Stimulated activated CD4-positive, alpha-beta T cell treated with anti-CD3 and anti-CD28 coated beads, Interleukin-1b, Interleukin-23, amount 100 ng/mL, for 4 hours (primary cell): ENCODE results near the gene SARDH.

Experiments
- DNase-seq, 2 donors: peaks; one replicate each; pipeline ENCODE4 v3.0.0-alpha.2; 2020; ENCODE audit warnings: low read depth in 2 of 2

The SARDH gene

GRCh38 chr9:133647148-133647547, 91.0 kb downstream of the SARDH start:
- DNase-seq: no peak

DNA sequence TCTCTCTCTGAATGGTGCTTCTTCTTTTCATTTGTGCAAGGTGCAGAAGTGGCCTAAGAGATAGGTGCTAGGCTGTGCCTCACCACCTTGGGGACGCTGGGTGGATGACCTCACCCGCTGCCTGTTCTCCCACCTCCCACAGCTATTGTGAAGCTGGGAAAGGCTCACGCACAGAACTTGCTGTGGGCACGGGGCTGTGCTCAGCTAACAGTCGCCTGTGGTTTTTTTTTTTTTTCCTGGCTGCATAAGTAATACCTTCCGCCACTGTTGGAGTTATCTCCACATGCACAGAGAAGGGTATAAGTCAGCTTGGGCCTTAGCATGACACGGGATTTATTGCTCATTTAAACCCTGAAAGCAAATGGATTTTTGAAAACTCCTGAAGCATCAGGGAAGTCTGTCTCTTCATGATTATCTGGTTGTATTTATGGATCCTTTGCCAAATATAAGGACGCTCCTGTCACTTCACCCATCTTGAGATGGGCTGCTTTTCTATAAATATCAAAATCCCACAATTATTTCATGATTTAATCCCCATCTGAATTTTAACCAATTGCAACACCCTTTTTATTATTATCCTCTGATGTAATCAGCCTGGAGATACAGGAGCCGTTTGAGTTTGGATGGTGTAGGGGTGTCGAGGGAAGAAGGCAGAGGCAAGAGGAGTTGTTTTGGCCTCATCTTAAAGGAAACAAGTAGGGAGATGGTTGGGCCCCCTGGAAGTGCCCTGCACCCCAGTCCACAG, 93.0 kb downstream of the SARDH start:
- no peak for DNase-seq

GRCh38 chr9:133643978-133644760, 94.0 kb downstream of the SARDH start:
- no peak for DNase-seq

GRCh38 chr9:133643362-133643755, 94.8 kb downstream of the SARDH start:
- no peak for DNase-seq

GRCh38 chr9:133642708-133643361, 95.3 kb downstream of the SARDH start:
- DNase-seq: no peak

- no peak for DNase-seq
These were observed 96.1 kb downstream of the SARDH start for GRCh38 chr9:133641861-133642595.

GRCh38 chr9:133641396-133641655, 96.8 kb downstream of the SARDH start:
- no peak for DNase-seq

DNA sequence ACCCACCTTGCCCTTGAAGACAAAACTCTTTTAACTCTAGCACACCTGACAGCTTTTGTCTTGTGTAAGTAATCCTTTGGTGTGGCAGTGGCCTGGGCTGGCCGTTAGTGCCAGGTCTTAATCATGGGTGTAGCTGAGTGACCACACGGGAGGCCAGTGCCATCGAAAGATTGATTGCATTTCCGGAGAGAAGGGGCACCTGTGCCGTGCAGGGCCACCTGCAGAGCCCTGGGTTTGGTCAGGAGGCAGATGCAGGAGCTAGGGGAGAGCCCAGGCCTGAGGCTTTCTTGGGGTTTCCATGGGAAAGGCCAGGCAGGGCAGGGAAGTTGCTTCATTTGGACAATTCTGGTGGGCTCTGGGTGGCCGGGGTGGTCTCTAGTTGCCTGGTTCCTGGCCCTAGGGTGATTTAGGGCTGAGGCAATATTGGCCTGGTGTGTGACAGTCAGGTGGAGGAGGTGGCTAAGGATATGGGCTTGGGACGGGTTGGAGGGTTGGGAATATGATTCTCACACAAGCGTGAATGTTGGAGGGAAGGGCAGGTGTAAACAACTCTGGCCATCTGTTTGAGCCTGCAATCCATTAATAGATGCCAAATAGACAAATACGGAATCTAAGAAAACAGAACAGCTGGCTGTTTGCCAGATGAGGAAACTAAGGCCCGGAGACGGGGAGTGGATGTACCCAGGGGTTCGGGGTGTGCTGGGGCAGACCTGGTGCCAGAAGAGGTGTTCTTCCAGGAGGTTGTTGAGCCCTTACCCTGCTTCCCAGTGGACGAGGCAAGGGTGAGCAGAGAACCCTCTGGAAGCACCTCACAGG, 97.4 kb downstream of the SARDH start:
- no peak for DNase-seq

DNA sequence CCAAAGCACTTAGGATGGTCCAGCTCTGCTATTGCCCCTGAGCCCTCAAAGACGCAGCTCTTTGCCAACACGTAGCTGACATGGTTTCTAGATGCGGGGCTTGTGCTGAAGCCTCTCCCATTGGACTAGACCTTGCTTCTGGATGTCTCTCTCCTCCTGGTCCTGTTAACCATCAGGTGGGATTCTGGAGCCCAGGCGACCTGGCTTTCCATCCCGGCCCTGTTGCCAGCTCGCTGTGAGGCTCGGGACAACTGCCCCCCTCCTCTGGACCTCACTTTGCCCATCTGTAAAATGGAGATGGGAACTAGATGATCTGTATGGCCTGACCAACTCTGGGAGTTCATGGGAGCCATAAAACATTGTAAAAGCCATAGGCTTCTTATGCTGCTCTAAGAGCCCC, 98.0 kb downstream of the SARDH start:
- no peak for DNase-seq

GRCh38 chr9:133639613-133640012, 98.5 kb downstream of the SARDH start:
- no peak for DNase-seq

DNA sequence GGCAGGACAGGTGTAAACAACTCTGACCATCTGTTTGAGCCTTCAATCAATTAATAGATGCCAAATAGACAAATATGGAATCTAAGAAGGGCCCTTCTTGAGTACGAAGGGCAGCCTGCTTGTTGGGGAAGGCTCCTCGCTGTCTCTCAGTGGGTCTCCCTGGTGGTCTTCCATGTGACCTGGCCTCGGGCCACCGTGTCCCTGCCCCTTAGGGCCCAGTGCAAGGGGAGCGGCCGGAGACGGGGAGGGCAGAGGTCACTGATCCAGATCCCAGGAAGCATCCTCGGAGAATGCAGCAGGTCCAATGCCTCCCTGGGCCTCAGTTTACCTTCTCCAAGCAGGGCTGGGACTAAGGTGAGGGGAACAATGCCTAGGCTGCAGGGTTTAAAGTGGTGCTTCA, 99.4 kb downstream of the SARDH start:
- DNase-seq: no peak

GRCh38 chr9:133638076-133638475, 100.1 kb downstream of the SARDH start:
- no peak for DNase-seq

DNA sequence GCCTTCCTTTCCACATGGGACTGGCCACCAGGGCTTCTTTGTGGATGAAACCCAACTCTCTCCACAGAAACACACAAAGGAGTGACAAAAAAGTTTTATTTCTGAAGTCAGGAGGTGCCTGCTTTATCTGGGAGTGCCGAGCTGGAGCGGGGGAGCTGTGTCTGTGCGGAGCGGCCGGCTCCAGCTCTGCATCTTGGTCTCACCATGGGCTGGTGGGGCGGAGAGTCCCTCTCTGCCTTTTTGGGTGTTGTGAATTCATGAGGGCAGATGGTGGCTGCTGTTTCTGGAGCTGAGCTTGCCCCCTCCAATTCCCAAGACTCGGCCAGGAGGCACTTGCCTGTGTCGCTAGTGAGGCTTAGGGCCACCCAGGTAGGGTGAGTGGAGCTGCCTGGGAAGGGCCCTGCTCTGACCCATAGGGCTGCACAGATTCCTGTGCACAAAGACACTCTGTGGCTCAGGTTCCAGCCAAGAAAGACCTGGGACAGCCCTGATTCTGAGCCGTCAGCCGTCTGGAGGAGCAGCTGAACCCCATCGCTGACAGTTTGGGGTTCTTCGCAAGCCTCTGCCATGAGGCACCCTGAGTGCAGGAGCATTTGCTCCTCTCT, 100.6 kb downstream of the SARDH start:
- DNase-seq: no peak

- DNase-seq: no peak
These were observed 101.2 kb downstream of the SARDH start for GRCh38 chr9:133636902-133637301.

- no peak for DNase-seq
These were observed 102.3 kb downstream of the SARDH start, which contains the start of gene DBH for GRCh38 chr9:133635533-133636531. DBH (plus strand) TSS chr9:133636363; CDS start chr9:133636372, 9 bp downstream.

DNA sequence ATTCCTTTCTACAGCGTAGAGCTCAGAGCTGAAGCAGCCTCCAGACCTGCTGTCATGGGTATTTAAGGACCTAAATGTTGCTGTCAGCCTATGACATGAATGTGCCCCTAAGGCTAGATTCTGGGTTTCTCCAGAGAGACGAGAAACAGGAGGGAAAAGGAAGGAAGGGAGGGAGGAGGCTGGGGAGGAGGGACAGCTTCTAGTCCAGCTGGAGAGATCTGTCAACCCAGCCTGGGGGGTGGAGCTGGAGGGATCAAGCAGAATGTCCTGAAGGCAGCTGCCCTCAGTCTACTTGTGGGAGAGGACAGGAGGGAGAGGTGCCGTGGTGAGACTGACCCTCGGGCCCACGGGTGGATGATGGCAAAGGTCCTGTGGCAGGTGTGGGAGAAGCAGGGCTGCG, 103.1 kb downstream of the SARDH start:
- DNase-seq: no peak

DNA sequence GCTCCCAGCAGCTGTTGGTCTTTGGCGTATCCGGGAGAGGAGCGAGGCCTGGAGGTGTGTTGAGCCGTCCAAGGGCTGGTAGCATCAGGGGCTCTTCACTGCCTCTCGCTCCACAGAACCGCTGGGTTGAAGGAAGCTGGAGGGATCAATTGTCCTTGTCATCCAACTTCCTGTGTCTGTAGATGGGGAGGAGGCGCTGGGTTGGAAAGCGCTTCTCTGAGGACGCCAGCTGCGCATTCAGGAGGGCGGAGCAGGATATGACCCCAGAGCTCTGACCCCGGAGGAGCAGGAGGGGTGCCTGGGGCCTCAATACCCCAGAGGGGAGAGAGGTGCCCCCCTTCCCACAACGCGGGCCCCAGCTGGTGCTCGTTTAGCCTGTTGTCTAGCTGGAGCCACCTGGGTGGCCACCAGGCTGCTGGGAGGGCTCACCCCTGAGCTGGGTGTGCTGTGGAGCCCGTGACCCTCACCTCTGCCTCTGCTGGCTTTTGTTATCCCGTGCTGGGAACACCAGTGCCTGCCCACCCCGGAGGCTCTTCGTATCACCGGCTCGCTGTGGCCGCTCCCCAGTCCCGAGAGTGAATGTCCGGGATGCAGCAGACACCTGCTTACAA, 104.0 kb downstream of the SARDH start:
- DNase-seq: no peak

DNA sequence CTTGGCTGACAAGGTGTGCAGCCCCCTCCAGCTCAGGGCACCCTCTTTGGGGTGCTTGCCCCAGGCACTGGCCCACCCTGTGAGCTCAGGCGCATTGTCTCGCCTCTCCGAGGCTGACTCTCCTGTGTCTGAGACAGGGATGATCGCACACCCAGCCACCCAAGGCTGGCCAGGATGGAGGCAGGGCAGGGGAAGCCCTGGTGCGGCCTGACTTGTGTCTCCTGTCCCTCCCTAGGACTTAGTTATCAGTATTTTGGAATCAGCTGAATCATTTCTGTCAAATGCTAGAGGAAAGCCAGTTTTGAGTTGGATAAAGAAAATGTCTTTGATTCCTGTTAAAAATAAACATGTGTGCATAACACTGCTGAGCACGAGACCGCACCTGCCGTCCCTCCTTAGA, 104.5 kb downstream of the SARDH start:
- DNase-seq: no peak
